GM19240 (cell line): ENCODE results near the gene TCF12.

Source experiments
- DNase-seq: peaks from one replicate; pipeline ENCODE4 v3.0.0; 2011; ENCODE audit warnings: low spot score; ENCODE audit not compliant: insufficient read length

Gene TCF12

GRCh38 chr15:57205996-57206395, 287.6 kb downstream of the TCF12 start:
- no peak for DNase-seq

DNA sequence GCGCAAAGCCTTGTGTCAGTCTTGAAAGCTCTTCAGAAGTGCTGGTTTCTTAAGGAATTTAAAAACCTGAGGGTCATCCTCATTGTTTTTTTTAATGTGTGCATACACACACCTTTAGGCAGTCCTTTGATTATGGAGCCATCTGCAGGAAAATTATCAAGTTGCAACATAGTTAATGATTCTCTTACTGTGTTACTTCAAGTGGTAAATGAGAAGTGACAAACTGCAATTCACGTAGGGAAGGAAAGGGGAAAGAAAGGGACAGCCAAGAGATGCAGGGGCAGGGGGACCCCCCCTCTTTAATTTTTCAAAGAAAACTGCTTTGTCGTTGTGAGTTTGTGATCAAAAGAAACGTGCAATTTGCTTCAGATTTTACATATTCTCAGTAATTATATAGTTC, 295.4 kb downstream of the TCF12 start:
- DNase-seq, result no peak

GRCh38 chr15:57215326-57215725, 296.9 kb downstream of the TCF12 start:
- DNase-seq, result no peak

- DNase-seq, result no peak
Measured at GRCh38 chr15:57215881-57216280, 297.4 kb downstream of the TCF12 start.

GRCh38 chr15:57216288-57216687, 297.8 kb downstream of the TCF12 start:
- no peak for DNase-seq

DNA sequence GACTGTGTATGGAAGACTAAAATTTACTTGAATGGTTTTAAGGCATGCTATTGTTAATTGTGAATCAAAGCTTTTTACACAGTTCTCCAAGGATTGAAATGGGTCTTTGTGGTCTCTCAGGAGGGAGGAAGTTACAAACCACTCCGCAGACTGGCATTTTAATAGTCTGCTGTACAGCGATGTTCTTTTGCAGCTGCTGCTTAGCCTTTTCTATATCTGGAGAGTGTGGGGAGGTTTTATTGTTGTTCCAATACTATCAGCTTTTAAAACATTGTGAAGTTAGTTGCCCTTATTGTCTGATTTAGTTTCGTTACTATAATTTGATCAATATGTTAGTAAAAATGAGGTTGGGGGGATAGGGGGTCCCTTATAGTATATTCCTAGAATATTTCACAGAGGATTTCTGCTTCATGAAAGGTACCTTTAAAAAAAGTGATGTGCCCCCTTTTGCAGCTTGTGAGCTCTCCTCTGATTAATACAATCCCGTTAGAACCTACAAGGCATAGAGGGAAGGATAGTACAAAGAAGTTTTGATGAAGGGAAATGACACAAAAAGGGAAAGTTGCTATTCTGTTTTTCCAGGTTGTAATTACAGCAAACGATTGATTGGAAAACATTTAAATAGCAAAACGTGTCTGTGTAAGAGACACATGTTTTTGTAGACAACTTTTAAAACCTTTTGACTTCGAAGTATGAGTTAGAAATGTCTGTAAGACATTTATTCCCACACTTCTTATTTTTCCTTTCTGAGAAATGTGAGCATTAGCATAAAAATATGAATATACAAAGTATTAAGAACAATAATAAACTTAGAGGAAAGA, 299.5 kb downstream of the TCF12 start:
- DNase-seq, result no peak

DNA sequence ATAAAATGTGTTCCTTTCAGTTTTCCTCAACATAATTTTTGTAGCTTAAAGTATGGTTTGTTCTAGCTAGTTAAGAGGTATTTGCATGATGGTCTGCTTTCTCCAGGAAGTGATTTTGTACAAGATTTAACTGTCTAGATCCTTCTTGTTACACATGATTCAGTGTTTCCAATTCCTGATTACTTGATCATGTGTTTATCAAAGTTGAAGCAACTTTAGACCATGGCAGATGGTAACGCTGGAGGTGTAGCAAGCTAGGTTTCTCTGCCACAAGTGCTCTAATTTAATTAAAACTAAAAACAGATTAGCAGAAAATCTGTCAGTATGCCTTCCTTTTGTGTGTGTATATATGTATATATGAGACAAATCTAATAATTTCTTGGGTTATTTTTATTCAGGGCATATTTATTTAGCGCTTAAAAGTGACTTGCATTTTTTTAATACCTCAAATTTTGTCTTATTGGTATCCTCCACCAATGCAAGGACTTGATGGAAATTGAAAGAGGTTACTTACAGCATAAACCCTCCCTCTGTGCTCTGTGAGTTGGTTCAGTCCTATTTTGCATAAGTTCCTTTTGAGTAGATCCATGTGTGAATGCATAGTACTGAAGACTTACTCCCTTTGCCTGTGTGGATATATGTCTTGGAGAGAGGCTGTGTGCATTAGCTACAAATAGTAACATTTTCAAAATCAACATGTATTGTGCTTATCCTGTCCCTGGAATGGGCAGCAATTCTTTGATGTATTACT, 300.6 kb downstream of the TCF12 start:
- no peak for DNase-seq

- no peak for DNase-seq
Measured at GRCh38 chr15:57220205-57220604, 301.8 kb downstream of the TCF12 start.

DNA sequence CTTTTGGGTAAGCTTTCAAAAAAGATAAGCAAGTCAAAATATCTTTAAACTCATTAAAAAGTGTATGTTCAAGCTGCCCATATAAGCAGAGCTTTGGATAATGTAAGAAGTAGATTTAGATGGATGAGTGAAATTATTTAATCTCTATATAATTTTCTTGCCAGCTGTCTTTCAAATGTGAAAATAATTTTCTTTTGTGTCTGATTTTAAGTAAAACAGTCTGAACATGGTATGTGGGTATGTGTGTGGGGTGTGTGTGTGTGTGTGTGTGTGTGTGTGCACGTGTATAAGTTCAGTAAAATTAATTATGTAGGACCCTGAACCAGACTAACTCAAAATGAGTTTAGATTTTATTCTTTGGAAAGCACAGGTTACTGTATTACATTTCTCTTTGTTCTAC, 302.7 kb downstream of the TCF12 start:
- DNase-seq, result no peak

GRCh38 chr15:57223345-57223744, 304.9 kb downstream of the TCF12 start:
- DNase-seq, result no peak

DNA sequence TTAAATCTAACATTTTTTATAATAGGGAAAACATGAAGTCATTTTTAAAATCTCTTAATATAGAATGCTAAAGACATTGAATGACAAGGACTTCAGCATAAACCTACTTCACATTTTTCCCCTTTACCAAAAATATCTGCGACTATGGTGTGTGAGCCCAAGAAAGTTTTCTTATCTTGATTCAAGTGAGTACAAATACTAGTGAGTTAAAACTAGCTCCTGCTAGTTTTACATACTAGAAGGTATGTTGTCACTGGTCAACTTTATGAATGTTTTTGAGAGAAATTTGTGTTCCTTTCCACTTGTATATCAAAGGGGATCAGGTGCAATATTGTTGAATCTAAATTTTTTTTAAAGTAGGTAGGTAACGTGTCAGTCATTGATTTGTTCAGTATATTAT, 305.4 kb downstream of the TCF12 start:
- DNase-seq, result no peak

DNA sequence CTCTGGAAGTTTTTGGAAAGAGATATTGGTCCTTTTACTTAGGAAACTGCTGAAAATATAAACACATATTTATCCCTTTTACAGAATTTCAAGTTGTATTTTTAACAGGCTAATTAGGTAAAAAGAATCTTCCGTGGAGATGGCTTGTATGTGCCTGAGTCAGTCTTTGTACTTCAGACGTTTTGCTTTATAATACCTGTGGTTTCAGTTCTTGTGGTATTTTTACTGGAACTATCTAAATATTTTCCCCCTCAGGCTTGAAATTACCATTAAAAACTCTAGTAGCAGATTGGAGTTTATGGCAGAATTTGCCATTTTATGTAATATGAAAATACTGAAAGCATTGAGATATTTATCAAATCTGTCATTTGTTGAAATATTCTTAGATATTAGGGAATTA, 306.2 kb downstream of the TCF12 start:
- DNase-seq, result no peak

DNA sequence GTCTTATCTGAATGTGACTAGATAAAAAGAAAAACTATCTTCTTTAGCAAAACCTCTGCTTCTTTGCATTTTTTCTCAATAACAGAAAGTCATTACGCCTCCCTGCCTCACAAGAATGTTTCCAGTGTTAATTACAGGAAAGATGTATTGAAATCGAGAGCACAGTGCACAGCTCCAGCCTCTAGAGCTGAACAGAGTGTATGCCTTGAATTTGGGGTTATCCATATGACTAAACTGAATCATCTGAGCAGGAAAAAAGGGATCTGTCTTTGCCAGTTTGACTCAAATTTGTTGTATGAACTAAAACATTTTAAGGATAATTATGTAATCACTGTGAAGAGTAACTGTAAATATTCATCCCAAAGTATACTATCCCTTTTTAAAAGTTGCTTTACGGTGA, 308.7 kb downstream of the TCF12 start:
- DNase-seq, result no peak

GRCh38 chr15:57227899-57228298, 309.5 kb downstream of the TCF12 start:
- no peak for DNase-seq

GRCh38 chr15:57228395-57228794, 310.0 kb downstream of the TCF12 start:
- no peak for DNase-seq

- no peak for DNase-seq
Measured at GRCh38 chr15:57229051-57229450, 310.6 kb downstream of the TCF12 start.

DNA sequence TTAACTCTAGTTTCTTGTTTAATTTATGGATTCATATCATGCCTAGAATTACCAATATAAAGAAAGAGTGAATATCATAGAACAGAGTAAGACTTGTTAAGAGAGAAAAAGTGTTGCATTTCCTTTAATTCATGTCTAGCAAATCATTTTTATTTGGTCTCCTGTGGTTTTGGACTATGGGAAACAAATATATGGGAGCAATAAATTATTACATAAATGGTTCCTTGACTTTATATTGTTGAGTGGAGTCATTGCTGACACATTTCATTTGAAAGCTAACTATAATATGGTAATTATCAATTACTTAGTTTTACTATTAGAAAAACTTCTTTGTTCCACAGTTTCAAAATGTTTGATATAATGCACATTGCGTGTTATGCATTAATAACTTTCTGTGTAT, 313.1 kb downstream of the TCF12 start:
- no peak for DNase-seq

DNA sequence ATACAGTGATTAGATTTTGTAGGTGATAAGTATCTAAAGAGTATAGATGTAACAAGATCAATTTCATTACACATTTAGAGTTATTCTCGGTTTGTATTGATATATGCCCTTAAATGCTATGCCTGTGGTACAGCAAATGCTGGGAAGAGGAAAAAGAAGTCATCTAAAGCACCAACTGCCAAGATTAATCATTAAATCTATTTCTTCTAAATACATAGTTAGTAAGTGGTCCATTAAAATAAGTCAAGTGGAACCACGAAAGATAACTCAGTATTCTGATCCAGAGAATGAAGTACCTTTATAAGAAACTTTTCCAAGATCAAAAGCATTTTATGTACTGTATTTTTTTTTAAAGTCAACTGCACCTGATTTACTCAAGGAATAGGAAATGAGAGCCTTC, 315.7 kb downstream of the TCF12 start:
- DNase-seq, result no peak

DNA sequence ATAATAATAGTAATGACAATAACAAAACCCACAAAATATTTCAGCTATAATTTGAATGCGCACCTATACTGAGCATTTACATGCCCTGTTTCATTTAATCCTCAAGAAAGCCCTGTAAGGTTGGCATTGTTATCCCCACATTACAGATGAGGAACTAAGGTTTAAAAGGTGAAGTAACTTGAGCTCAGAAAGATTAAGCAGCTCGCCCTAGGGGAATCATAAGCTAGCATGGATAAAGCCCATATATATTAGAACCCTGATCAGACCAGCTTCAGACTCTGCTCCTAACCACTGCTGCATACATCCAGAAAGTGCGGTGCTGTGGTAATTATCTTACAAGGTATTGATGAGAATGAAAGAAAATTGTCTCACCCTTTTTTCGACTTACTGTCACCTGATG, 316.7 kb downstream of the TCF12 start:
- no peak for DNase-seq

DNA sequence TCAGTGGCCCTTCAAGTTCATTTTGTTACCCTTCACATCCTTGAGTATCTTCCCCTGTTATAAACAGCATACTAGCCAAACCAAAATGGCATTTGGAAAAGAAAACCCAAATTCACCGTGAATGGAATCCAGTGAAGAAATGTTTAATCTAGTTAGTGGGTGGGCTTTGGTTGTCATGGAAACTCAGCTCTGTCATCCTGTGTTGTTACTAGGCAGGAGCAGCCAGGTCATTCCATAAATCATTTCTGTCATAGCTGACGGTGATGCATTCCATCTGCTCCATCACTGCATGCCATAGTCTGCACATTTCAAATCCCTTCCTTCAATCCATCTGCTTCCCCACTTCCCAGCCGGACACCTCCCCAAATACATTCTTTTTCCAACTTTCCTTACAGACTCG, 317.4 kb downstream of the TCF12 start:
- DNase-seq, result no peak

DNA sequence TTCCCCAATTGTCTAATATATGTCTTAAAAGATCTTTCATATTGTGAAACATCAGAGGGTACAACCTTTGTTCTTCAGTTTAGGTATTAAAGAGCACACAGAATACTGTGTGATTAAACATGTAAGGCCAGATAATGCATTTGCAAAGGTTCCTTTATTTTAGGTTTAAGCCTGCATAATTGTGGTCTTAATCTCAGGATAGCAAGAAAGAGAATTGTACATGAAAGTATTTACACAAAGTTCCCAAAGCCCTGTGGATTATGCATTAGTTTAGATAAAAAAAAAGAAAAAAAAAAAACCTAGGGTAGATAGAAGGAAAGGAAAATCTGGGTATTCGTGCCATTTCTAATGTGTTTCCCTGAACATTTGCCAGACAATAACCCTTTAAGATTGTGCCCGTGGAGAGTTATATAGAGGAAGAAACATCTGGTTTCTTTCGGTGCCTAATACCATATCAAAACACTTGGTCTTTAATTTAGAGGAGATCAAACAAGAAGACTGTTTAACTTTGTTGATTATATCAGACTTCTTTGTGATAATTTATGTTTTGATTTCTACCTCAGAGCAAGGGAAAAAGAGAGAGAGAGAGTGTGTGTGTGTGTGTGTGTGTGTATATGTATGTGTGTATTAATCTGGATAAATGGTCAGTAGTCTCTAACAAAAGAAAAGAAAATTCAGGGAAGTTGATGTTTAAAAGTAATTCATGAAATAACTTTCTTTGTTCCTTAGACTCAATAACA, 318.3 kb downstream of the TCF12 start:
- no peak for DNase-seq

DNA sequence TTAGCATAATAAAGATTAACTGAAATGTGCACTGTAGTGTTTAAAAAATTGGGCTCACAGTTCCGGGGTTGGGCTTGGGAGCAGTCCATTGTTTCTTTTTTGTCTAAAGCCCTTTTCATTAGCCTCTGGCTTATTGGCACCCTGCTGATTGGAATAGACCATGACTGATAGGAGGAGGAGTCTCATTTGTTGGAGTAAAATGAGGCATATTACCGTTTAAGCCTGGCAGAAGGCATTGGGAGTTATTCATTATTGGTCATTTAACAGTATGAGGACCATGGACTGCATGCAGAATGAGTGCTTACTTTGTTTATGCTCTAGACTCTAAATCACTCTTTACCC, 318.8 kb downstream of the TCF12 start:
- DNase-seq, result no peak
